Astrocyte of the hippocampus (primary cell): ENCODE data around the gene RIOK3.
"Not testable (repeated sequence)": the region's sequence is repeated elsewhere in the genome, so short reads cannot be mapped to it uniquely, and the experiment has no call there.

ENCODE experiments used
- DNase-seq: peaks from one replicate; pipeline ENCODE4 v3.0.0; 2011; ENCODE audit warnings: low read depth, low spot score

The RIOK3 gene

DNA sequence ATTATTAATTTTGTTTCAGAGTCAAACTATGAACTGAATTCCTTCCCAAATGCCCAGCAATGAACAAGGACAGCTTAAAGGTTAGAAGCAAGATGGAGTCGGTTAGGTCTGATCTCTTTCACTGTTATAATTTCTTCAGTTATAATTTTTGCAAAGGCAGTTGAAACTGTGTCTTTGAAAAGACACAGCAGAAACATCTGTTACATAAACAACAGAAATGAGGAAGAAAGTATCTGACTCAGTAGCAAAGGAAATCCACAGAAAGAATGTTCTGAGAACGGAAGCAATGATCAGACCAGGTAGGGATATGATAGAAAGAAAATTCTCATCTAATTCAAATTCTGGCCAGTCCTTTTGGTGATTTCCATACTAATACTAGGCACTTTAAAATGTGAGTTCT lies 45.0 kb downstream of the RIOK3 start:
- no peak for DNase-seq

DNA sequence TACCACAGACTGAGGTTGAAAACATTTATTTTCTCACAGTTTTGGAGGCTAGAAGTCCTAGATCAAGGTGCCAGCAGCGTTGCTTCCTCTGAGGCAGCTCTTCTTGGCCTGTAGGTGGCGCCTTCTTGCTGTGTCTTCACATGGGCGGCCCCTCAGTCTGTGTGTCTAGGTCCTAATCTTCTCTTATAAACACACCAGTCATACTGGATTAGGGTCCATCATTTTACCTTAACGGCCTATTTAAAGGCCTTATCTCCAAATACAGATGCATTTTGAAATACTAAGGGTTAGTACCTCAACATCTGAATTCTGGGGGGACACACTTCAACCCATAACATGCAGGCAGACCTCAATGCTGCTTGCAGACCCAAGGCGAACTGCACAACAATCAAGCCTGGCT lies 45.8 kb downstream of the RIOK3 start:
- DNase-seq: peak; percentile 81

- DNase-seq: peak; percentile 51
Observed at GRCh38 chr18:23499291-23499781, 46.2 kb downstream of the RIOK3 start.

- no peak for DNase-seq
Observed at GRCh38 chr18:23501626-23502025, 48.5 kb downstream of the RIOK3 start.

- DNase-seq: no peak
Observed at GRCh38 chr18:23502516-23503037, 49.5 kb downstream of the RIOK3 start.

GRCh38 chr18:23503038-23503962 lies 50.2 kb downstream of the RIOK3 start, which contains the start of gene RMC1:
Gene RMC1 (plus strand): TSS chr18:23503511. CDS start chr18:23503619, 108 bp downstream.
- peak; percentile 99 for DNase-seq

GRCh38 chr18:23503963-23504344 lies 50.9 kb downstream of the RIOK3 start:
- DNase-seq: no peak

- DNase-seq: no peak
Observed at GRCh38 chr18:23504720-23505119, 51.6 kb downstream of the RIOK3 start.

GRCh38 chr18:23506393-23506792 lies 53.3 kb downstream of the RIOK3 start:
- DNase-seq: no peak

- DNase-seq: not testable (repeated sequence)
Observed at GRCh38 chr18:23510923-23511322, 57.8 kb downstream of the RIOK3 start.

GRCh38 chr18:23512216-23512615 lies 59.1 kb downstream of the RIOK3 start:
- DNase-seq: not testable (repeated sequence)

GRCh38 chr18:23512641-23513040 lies 59.6 kb downstream of the RIOK3 start:
- no peak for DNase-seq

DNA sequence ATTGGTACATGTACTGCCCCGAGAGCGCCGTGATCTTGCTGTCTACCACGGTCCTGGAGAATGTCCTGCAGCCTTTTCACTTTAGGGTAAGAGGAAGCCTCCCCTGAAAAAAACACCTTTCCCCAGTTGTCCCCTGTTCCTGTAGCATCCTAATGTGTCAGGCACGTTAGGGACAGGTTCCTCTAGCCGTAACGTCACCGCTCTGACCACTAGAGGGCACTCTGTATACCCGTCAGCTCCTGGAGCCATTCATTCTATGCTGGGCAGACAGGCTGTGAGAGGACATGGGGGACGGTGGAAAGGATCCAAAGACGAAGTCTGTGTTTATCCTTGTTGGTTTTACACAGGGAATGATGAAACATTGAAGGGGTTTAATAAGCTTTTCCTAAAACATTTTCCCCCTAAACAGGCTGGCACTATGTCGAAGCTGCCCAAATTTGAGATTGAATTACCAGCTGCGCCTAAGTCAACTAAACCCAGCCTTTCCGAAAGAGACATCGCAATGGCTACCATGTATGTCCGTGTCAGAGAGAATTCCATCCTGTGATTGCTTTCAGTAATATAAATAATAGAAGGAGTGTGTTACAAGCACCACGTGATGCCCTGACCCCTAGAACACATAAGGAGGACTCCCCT lies 62.9 kb downstream of the RIOK3 start:
- peak; percentile 87 for DNase-seq

DNA sequence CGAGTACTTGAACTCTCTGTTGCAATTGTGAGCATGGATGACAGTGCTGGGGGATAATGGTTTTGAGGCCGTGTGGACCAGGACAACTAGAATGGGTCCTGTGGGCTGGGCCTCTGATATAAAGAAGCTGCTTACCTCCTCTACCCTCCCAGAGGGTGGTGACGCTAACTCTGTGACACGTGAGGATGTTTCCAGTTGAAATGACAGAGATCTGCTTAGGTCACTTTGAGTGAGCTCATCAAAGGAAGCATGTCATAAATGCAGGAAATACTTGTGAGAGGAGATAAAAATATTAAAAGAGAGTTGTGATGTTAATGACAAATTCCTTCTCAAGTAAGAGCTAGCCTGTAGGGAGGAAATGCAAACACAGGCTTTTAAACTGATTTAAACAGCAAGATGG lies 66.6 kb downstream of the RIOK3 start:
- no peak for DNase-seq

GRCh38 chr18:23521271-23521670 lies 68.2 kb downstream of the RIOK3 start:
- DNase-seq: no peak

DNA sequence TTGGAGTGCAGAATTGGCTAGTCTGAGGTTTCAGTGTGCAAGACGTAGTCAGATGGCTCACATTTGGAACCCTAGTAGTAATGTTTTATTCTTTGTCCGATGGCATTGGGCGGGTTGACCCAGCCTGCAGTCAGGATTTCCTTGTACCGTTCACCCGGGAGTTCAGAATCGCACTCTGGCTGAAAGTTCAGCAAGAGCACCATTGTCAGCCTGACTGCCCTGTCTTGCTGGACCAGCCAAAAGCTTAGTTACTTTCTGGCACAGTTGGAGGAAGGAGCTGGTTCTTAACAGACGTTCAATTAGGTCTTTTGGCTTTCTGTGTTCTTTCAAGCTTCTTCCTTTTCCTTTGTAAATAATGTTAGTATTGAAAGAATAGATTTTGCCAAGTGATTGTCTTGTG lies 68.8 kb downstream of the RIOK3 start:
- DNase-seq: no peak

- DNase-seq: peak; percentile 46
Observed at GRCh38 chr18:23523429-23524212, 70.5 kb downstream of the RIOK3 start.

- DNase-seq: no peak
Observed at GRCh38 chr18:23524213-23524707, 71.2 kb downstream of the RIOK3 start.

GRCh38 chr18:23526501-23527063 lies 73.5 kb downstream of the RIOK3 start:
- DNase-seq: no peak

GRCh38 chr18:23528580-23529472 lies 75.7 kb downstream of the RIOK3 start:
- no peak for DNase-seq
